ENCODE data around the gene PIGT. TPM values are rescaled to one million over a fixed set of nuclear protein-coding genes. Genes with fewer than 3 reads are reported as not detected.
A peak's percentile ranks its signal among the peaks of the same experiment; 100 is the strongest.
"Not testable (repeated sequence)": the region's sequence is repeated elsewhere in the genome, so short reads cannot be mapped to it uniquely, and the experiment has no call there.

The PIGT gene
- total RNA-seq, 1 donor from 2014 or later = 43.0 TPM

GRCh38 chr20:45467172-45467571 is 51.2 kb downstream of the PIGT start:
- ATAC-seq = no peak

GRCh38 chr20:45467861-45468260 is 51.9 kb downstream of the PIGT start:
- no peak for ATAC-seq

GRCh38 chr20:45469336-45470261 is 53.7 kb downstream of the PIGT start, which contains the start of gene WFDC2:
WFDC2 (plus strand) TSS chr20:45469753; CDS start chr20:45469782, 29 bp downstream.
- peak; percentile 60 for ATAC-seq

- ATAC-seq = peak; percentile 64
Observed at GRCh38 chr20:45470262-45470931, 54.5 kb downstream of the PIGT start.

- peak; percentile 7 for ATAC-seq
Observed at GRCh38 chr20:45470937-45471336, 55.0 kb downstream of the PIGT start.

- not testable (repeated sequence) for ATAC-seq
Observed at GRCh38 chr20:45472286-45472685, 56.3 kb downstream of the PIGT start.

Other genes starting within 250 kb of the PIGT start
- 1,694 TPM for gene PI3, start 241.2 kb upstream of the PIGT start, total RNA-seq
- not detected for gene SEMG1, start 209.1 kb upstream of the PIGT start, total RNA-seq
- not detected for gene SEMG2, start 194.8 kb upstream of the PIGT start, total RNA-seq
- 864 TPM for gene SLPI, start 161.6 kb upstream of the PIGT start, total RNA-seq
- not detected for gene RBPJL, start 109.3 kb upstream of the PIGT start, total RNA-seq
- 0.16 TPM for gene MATN4, start 107.8 kb upstream of the PIGT start, total RNA-seq
- 99.1 TPM for gene SDC4, start 67.7 kb upstream of the PIGT start, total RNA-seq
- 13.7 TPM for gene SYS1, start 53.0 kb upstream of the PIGT start, total RNA-seq
- gene TP53TG5, start 37.8 kb upstream of the PIGT start, total RNA-seq = 0.36 TPM
- gene DBNDD2, start 7.9 kb upstream of the PIGT start, total RNA-seq = 22.6 TPM
- gene WFDC2, start 53.6 kb downstream of the PIGT start, total RNA-seq = 37.9 TPM
- gene SPINT3, start 99.5 kb downstream of the PIGT start, total RNA-seq = not detected
- not detected for gene WFDC6, start 123.3 kb downstream of the PIGT start, total RNA-seq
- not detected for gene EPPIN, start 131.3 kb downstream of the PIGT start, total RNA-seq
- gene WFDC8, start 163.1 kb downstream of the PIGT start, total RNA-seq = not detected
- gene WFDC10A, start 213.6 kb downstream of the PIGT start, total RNA-seq = not detected
- not detected for gene WFDC9, start 215.1 kb downstream of the PIGT start, total RNA-seq

Measured in esophagus mucosa (tissue), 1 donor.